ENCODE data around the gene ITGB3. TPM values are rescaled to one million over a fixed set of nuclear protein-coding genes. Genes with fewer than 3 reads are reported as not detected.

ITGB3 gene
- total RNA-seq, 1 donor from 2014 or later: not detected

DNA sequence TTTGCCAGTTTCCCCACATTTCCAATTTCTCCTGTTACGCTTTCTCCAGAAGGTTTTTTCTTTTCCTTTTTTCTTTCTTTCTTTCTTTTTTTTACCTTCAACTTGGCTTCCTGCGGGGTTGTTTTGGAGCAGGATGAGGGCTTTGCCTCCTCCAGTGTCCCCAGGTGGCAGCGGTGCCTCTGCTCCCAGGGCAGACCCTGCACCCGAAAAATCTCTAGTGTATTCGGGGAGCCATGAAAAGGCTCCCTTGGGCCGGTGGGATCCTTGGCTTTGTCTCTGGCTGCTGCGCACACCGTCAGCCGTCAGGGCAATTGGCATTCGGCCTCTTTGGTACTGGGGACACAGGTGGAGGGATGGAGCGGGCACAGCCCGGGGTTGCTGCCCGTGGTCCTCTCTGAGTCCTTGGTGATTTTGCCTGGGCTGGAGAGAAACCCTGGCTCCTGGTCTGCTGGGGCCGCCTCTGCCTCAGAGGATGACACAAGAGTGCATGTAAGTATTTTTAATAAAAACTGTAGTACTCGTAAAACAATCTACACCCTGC lies 846 bp downstream of the ITGB3 start:
- no peak for DNase-seq
- Mint-ChIP-seq H3K4me3 (ENCODE audit: unreplicated experiment) (peak overlapping the region; percentile 93), H3K36me3 (ENCODE audit: unreplicated experiment) (peaks cover 4% of the 10 kb centered on the region), H3K4me1 (ENCODE audit: low read depth, unreplicated experiment) (peaks cover 2% of the 10 kb centered on the region), H3K27me3 (ENCODE audit: unreplicated experiment) (peaks cover 22% of the 10 kb centered on the region), H3K9me3 (ENCODE audit: unreplicated experiment) (peaks cover 3% of the 10 kb centered on the region), H3K27ac (ENCODE audit: unreplicated experiment) (no peak overlapping the region)
- TF ChIP-seq, protein P1, sequence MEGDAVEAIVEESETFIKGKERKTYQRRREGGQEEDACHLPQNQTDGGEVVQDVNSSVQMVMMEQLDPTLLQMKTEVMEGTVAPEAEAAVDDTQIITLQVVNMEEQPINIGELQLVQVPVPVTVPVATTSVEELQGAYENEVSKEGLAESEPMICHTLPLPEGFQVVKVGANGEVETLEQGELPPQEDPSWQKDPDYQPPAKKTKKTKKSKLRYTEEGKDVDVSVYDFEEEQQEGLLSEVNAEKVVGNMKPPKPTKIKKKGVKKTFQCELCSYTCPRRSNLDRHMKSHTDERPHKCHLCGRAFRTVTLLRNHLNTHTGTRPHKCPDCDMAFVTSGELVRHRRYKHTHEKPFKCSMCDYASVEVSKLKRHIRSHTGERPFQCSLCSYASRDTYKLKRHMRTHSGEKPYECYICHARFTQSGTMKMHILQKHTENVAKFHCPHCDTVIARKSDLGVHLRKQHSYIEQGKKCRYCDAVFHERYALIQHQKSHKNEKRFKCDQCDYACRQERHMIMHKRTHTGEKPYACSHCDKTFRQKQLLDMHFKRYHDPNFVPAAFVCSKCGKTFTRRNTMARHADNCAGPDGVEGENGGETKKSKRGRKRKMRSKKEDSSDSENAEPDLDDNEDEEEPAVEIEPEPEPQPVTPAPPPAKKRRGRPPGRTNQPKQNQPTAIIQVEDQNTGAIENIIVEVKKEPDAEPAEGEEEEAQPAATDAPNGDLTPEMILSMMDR (IDR thresholded peaks at IDR 0.05; ENCODE audit: partially characterized antibody, unreplicated experiment): no peak

DNA sequence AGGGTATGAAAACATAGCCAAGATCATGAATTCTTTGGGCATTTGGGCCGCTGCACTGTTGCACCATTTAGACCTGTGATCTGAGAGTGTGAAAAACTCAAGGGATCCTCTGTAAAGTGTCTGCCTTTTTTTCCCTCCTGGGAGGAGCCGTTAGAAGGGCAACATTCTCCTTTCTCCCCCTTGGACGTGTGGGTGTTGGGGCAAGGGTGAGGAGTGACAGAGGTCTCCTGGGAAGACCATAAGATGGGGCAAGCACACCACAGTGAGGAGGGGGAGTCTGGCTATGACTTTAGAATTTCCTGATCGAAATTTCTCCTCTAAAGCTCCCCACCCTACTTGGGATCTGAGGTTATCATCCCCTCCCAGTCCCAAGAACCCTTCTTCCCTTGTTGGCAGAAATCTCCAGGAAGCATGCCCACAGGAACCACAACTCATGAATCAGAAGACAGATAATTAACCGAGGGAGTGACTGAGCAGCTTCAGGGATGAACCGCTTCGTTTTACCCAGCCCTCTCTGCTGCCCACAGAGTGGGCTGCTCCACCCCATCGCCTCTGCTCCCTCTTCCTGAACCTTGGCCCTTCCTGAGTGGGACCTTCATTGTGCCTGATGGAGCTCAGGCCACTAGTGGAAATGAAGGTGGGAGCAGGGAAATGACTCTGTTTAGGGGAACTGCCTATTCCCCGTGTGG lies 4.2 kb downstream of the ITGB3 start:
- Mint-ChIP-seq H3K4me1 (ENCODE audit: low read depth, unreplicated experiment) (peaks cover 2% of the 10 kb centered on the region), H3K36me3 (ENCODE audit: unreplicated experiment) (peaks cover 4% of the 10 kb centered on the region), H3K27me3 (ENCODE audit: unreplicated experiment) (peaks cover 18% of the 10 kb centered on the region), H3K4me3 (ENCODE audit: unreplicated experiment) (no peak overlapping the region), H3K27ac (ENCODE audit: unreplicated experiment) (no peak overlapping the region), H3K9me3 (ENCODE audit: unreplicated experiment) (peaks cover 2% of the 10 kb centered on the region)
- DNase-seq: no peak
- TF ChIP-seq, protein P1 (IDR thresholded peaks at IDR 0.05; ENCODE audit: partially characterized antibody, unreplicated experiment): no peak

DNA sequence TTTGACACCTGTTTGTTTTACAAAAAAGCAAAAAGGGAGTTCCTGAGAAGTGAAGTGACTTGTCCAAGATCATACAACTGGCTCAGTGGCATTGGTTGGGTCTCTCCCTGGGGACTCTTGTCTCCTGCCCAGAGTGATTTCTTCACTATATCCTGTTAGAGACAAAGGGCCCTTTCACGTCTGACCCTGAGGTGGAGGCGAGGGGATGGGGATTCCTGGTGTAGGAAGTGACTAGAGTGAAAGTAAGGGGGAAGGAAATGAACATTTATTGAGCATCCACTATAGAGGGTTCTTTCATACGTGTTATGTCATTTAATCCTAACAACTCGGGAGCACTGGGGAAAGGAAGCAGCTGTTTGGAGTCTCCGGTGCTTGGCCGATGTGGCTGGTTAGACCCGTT lies 9.0 kb downstream of the ITGB3 start:
- H3K4me1 Mint-ChIP-seq (ENCODE audit: low read depth, unreplicated experiment): no peaks in the 10 kb centered on the region
- no peaks in the 10 kb centered on the region for H3K27me3 Mint-ChIP-seq (ENCODE audit: unreplicated experiment)
- H3K4me3 Mint-ChIP-seq (ENCODE audit: unreplicated experiment): no peak overlapping the region
- no peaks in the 10 kb centered on the region for H3K36me3 Mint-ChIP-seq (ENCODE audit: unreplicated experiment)
- no peak for DNase-seq
- no peak overlapping the region for H3K27ac Mint-ChIP-seq (ENCODE audit: unreplicated experiment)
- TF ChIP-seq, protein P1 (IDR thresholded peaks at IDR 0.05; ENCODE audit: partially characterized antibody, unreplicated experiment): no peak
- no peaks in the 10 kb centered on the region for H3K9me3 Mint-ChIP-seq (ENCODE audit: unreplicated experiment)

DNA sequence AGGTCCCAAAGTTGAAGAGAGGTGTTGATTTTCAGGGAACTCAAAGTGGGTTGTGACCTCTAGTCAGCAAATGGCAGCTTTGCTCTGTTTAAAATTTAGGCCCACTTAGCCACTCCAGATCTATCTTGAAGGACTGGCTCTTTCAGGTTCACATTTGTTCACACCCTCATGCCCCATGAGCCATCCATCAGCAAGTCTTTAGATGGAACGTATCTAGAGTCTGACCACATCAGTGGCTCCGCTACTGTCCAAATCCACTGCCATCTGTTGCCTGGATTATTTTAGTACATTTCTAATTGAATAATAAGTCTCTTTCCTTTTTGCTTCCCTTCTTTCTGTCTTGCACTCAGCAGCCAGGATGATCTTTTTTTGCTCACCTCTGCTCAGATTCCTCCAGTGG lies 10.5 kb downstream of the ITGB3 start:
- no peak overlapping the region for H3K27ac Mint-ChIP-seq (ENCODE audit: unreplicated experiment)
- no peaks in the 10 kb centered on the region for H3K9me3 Mint-ChIP-seq (ENCODE audit: unreplicated experiment)
- no peaks in the 10 kb centered on the region for H3K27me3 Mint-ChIP-seq (ENCODE audit: unreplicated experiment)
- TF ChIP-seq, protein P1 (IDR thresholded peaks at IDR 0.05; ENCODE audit: partially characterized antibody, unreplicated experiment): no peak
- H3K36me3 Mint-ChIP-seq (ENCODE audit: unreplicated experiment): no peaks in the 10 kb centered on the region
- DNase-seq: no peak
- H3K4me1 Mint-ChIP-seq (ENCODE audit: low read depth, unreplicated experiment): no peaks in the 10 kb centered on the region
- no peak overlapping the region for H3K4me3 Mint-ChIP-seq (ENCODE audit: unreplicated experiment)

DNA sequence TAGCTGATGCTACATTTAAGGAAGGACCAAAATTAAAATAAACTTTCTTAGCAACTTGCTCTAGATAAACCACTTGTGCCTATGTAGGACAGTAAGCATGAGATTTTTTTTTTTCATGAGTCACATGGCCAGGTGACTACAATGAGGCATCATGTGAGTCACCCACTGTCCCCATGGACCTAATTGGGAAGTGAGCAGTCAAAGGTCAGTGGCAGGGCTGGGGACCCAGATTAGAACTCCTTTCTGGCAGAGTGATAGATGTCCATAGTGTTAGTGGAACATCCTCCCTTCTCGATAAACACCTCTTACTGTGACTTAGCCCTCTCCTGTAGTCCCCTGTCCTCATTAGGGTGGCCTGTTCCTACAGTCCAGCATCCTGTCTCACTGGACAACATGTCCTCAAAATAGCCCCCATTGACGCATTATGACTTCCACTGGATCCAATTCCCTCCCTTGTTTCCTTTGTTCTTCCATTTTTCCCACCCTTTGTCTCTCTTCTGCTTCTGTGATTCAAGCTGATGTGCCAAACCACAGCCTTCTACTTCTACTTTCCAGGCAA lies 12.4 kb downstream of the ITGB3 start:
- no peak overlapping the region for H3K4me3 Mint-ChIP-seq (ENCODE audit: unreplicated experiment)
- no peak for DNase-seq
- no peaks in the 10 kb centered on the region for H3K4me1 Mint-ChIP-seq (ENCODE audit: low read depth, unreplicated experiment)
- H3K9me3 Mint-ChIP-seq (ENCODE audit: unreplicated experiment): peaks cover 4% of the 10 kb centered on the region
- no peaks in the 10 kb centered on the region for H3K36me3 Mint-ChIP-seq (ENCODE audit: unreplicated experiment)
- TF ChIP-seq, protein P1 (IDR thresholded peaks at IDR 0.05; ENCODE audit: partially characterized antibody, unreplicated experiment): no peak
- no peak overlapping the region for H3K27ac Mint-ChIP-seq (ENCODE audit: unreplicated experiment)
- H3K27me3 Mint-ChIP-seq (ENCODE audit: unreplicated experiment): peaks cover 1% of the 10 kb centered on the region

Data from glutamatergic neuron (in vitro differentiated cells).